Uterus (tissue), 2 donors: ENCODE data around the gene PRKCD.

Experiments
- POLR2A ChIP-seq, 2 donors: fragments of 450-650 bp; IDR thresholded peaks; one replicate each; pipeline ENCODE4 v1.6.1; 2016; ENCODE audit warnings: antibody characterized with exemption in 2 of 2, mild to moderate bottlenecking in 1 of 2, moderate library complexity in 1 of 2
- TF ChIP-seq, protein P1 (sequence below), 4 experiments: fragments of 200-600 bp in 2 of 4; fragments of 450-650 bp in 2 of 4; sonication (generic) in 2 of 4; IDR thresholded peaks; one replicate each; pipeline ENCODE4 v1.5.1; 2016 to 2019; ENCODE audit warnings: antibody characterized with exemption in 4 of 4, mild to moderate bottlenecking in 2 of 4, moderate library complexity in 1 of 4

DNA sequence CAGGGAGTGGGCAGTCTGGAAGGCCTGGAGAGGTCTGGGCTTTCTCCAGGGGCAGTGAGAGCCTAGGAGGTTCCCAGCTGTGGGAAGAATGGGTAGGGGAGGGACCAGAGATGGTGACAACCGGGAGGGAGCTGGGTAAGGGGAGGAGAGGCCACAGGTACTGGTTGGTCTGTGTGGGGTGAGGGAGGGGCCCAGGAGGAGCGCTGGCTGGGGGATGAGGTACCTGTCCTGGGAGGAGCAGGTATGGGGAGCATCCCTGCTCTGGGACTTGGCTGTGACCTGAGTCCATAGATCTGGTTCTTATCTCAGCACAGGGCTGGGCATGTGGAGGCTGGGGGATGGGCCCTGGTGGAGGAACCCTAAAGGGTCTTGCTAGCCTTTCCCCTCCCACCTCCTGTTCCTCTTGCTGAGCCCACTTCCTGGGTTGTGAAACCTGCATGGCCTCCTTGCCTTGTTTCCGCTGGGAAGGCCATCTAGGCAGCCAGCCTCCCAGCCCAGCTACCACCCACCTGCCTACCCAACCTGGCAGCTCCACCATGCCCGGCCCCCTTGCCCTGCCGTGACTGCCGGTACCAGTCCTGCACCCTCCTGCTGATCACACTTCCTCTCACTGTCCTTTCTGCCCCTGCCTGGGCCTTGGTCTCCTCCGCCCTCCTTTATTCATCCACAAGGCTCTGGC lies 11.0 kb downstream of the PRKCD start:
- TF ChIP-seq, protein P1, sequence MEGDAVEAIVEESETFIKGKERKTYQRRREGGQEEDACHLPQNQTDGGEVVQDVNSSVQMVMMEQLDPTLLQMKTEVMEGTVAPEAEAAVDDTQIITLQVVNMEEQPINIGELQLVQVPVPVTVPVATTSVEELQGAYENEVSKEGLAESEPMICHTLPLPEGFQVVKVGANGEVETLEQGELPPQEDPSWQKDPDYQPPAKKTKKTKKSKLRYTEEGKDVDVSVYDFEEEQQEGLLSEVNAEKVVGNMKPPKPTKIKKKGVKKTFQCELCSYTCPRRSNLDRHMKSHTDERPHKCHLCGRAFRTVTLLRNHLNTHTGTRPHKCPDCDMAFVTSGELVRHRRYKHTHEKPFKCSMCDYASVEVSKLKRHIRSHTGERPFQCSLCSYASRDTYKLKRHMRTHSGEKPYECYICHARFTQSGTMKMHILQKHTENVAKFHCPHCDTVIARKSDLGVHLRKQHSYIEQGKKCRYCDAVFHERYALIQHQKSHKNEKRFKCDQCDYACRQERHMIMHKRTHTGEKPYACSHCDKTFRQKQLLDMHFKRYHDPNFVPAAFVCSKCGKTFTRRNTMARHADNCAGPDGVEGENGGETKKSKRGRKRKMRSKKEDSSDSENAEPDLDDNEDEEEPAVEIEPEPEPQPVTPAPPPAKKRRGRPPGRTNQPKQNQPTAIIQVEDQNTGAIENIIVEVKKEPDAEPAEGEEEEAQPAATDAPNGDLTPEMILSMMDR (IDR thresholded peaks at IDR 0.05): no peak
- TF ChIP-seq POLR2A (IDR thresholded peaks at IDR 0.05): no peak
